Glomerular visceral epithelial cell (primary cell): Measurements from ENCODE around the gene CCSER1.
"Not testable (repeated sequence)": the region's sequence is repeated elsewhere in the genome, so short reads cannot be mapped to it uniquely, and the experiment has no call there.

ENCODE experiments used
- DNase-seq: peaks from one replicate; pipeline ENCODE4 v3.0.0-alpha.2; 2016; ENCODE audit errors: extremely low spot score

CCSER1 gene

DNA sequence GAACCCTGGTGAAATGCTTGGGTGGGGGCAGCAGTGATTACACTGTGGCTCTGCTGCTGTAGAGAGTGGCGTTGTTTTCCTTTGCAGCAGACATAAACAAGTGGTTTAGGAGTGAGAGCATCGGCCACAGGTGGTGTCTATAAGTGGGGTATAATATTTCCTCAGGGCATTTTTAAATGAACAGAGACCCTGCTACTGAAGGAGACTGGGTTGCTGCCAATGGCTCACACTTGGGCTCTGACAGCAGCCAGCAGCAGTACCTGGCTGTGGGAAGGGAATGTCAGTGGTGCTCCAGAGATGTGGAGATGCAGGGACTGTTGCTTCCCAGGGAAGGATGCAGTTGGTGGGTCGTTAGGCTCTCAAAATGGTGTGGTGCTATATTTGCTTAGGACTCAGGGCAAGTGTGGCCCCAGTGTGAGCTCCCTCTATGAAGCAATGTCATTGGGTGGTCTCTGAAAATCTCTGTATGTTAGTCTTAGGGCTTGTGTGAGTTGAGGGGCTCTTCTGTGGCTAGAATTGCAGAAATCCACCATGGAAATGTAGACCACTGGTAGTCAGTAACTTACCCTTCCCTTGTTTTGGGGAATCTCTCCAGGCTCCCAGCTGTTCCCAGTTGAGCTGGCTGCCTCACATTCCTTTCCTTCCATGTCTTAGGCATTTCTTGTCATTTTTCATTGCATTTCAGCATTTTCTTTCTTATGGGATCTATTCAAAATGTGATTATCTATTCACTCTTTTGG lies 1153.5 kb downstream of the CCSER1 start:
- DNase-seq: no peak

DNA sequence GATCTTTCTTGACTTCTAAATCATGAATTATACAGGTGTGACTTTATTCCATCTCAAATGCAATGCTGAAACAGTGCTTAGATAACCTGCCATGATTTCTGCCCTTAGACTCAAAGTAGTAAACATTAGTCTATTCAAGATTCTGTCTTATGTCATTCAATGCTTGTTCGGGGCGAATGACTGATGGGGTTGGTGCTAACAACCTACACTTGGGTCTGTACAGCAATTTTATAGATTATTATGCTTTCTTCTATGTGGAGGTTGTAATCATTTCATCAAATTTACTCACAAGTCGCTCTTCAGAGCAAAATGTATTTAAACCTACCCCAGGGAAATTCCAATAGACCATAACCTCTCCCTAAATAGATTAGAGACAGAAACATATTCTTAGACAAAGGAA lies 1155.0 kb downstream of the CCSER1 start:
- no peak for DNase-seq

DNA sequence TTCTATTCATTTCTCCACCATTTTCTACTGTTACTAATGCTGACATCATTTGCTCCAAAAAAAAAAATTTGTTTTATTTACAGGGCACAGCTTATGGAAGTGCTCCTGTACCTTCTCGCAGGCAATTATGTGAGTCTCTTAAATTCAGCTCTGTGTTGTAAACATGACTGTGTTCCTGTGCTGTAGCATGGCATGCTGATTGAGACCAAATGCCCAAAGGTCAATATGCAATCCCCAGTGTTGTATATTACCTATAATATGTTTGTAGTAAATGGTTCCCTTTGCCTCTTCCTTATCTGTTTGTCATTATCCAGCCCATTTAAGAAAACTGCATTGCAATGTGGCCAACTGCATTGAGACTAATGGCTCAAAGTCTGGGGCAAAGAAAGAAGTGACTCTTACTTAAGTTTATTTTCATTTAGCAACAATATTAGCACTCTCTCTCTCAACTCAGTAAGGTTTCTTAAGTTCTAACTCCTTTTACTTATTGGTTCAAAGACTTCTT lies 1156.6 kb downstream of the CCSER1 start:
- no peak for DNase-seq

DNA sequence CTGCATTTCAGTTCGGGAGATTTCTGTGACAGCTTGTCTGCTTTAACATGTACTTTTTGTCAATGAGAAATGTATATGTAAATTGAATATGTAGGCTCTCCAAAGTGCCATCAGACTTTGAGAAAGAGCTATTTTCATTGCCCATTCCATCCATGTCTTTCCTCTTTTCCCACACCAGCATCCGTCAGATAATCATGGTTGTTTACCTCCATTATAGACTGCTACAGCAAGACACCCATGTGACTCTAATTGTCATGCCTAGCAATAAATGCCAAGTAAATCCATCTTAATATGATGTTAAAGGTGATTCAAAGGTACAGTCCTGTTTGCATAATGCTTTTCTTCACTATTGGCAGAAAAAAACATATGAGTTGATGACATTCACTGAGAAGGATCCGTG lies 1157.3 kb downstream of the CCSER1 start:
- DNase-seq: no peak

DNA sequence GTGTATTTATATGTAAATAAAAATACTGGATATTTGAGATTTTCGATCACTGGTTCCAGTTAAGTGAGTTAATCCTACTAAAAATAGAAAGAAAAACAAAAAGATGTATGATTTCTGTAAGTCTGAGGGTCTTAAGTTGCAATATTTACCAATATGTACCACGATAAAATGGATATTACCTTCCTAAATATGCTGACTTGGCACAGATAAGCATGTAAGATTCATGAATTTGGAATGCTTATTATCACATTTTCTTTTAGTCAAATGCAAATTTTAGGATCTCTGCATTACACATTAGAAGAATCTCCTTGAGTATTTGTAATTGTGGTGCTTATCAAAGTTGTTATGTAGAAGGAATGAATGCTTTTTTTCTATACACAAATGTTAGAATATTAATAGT lies 1158.3 kb downstream of the CCSER1 start:
- no peak for DNase-seq

DNA sequence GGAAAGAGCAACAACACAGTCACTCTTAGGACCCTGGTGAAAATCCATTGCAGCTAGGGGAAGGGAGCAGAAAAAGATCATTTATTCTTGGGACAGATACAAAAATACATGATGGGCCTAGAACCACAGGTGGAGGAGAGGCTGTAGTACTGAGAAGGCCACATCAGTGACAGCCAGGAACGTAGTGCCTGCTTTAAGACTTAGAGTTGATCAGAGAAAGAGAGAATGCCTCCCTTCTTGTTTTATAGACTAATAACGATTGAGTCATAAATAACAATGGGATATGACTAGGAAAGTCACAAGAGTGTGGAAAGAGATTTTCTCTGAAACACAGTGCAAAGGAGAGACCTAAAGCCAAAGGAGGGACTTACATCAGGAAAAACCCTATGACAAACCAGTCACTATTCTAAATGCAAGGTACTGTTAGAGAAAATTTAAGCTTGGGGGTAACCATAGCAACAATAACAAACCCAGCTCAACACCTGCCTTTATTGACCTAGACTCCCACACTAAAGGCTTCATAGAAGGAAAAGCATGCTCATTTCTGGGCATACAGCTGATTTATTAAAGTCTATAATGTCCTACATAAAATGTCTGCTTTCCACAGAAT lies 1161.6 kb downstream of the CCSER1 start:
- DNase-seq: no peak

DNA sequence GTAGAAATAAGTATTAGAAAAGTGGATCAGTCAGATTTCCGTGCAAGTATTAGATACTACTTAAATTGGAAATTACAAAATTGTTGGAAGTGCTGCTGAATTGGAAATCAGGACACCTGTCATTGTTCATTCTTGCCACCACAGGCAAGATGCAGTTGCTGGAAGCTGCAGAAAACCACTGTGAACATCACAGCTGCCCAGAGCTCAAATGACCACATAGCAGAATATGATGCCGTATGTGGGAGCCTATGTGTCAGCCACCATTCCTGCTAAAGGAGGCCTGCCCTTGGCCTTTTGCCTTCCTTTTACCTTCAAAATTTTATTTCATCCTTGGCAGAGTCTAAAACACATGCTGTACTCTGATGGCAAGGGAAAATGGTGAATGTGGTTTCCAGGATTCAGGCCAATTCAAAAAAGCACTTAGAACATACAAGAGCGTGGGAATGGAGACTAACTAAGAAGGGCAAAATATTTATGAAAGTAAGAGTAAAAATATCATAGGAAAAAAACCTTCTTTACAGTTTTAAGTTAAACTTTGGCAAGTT lies 1171.0 kb downstream of the CCSER1 start:
- DNase-seq: no peak

DNA sequence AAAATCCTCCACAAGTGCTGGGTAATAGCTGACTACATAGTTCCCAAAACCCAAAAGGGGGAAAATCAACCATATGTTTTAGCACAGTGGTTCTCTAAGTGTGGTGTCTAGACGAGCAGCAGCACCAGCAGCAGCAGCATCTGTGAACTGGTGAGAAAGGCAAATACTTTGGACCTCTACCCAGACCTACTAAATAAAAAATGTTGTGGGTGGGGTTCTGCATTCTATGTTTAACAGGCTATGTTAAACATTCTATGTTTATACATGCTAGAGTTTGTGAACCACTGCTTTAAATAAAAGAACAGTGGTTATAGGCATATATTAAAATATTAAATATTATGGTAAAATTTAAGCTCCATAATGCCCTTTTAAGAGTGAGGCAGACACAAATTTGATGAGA lies 1171.6 kb downstream of the CCSER1 start:
- no peak for DNase-seq

DNA sequence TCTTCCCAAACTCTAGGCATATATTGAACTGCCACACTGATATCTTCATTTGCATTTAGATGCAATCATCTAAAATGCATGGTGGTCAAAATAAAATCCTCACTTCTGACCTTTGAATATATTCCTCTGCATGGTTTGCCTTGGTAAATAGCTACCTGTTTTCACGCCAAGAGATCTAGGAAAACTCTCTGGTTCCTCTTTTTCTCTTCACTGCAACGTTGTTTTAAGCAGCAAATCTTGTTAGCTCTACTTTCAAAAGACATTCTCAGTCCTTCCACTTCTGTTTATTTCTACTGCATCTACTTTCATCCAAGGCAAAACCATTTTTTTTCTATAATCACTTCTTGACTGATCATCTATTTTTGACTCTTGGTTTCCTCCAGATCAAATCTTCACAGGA lies 1174.9 kb downstream of the CCSER1 start:
- no peak for DNase-seq

DNA sequence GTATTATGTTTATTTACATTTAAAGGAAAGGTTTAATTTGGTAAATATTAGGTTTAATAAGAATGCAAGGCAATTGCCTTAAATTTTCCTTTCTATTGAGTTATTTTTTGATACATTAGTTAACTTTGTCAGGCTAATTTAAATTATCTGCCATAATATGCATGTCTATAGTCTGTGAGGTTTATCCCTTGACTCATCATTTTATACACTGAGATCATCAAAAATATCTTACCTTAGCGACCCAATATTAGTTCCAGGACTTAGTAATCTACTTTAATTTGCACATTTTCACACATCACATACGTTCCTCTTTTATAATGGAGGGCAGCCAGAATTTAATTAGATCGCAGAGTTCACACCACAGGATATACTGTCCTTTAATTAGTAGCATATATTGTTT lies 1177.1 kb downstream of the CCSER1 start:
- DNase-seq: no peak

DNA sequence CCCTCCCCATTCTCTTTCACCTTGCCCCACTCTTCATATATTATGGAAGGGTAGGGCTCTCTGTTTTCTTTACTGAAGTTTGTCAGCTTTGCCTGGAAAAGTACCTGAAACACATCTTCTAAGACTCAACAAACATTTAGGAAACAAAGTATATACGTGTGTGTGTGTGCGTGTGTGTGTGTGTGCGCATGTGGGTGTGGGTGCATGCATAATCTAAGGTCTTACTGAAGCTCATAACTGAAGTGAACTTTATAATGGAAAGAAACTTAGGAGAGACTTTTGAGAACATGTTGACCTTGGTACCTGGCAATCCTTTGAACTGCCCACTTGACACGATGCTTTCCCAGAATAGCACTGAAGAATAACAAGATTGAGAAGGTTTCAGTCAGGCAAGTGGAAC lies 1190.2 kb downstream of the CCSER1 start:
- DNase-seq: no peak

DNA sequence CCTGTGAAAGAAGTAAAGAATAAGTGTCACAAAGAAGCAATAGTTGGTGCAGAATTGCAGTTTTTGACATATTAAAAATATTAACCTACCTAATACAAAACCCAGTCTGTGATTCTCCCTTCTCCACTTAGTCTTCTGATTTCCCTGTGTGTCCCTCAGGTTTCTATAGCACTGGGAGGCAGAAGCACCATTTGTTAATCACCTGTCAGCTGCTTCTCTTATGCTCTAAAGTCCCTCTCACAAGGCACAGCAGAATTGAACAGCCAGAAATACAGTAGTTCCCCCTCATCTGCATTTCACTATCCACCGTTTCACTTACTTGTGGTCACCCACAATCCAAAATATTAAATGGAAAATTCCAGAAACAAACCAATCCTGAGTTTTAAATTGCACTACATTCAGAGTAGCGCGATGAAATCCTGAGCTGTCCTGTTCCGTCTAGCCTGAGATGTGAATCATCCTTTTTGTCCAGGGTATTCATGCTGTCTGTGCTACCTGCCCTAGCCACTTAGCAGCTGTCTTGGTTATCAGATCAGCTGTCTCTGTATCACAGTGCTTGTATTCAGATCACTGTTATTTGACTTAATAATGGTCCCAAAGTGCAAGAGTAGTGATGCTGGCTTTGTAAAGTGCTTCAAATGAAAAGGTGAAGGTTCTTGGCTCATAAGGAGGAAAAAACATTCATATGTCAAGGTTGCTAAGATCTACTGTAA lies 1192.5 kb downstream of the CCSER1 start:
- no peak for DNase-seq

DNA sequence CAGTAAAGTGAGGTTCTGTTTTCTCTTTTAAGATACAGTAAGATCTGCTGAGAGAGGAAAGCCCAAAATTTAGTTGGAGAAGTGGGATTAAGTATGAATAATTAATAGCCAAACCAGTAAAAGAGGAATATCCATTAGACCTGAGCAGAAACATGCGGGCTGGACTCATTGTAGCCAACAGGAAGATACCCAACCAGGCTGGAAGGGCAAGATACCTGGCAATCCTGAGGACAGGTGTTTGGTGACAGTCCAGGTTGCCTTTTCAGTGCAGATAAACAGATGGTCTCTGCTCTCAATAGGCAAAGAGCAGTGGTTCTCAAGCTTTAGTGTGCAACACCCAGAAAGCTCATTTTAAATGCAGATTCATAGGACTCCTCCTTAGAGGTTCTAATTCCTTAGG lies 1195.8 kb downstream of the CCSER1 start:
- DNase-seq: no peak

DNA sequence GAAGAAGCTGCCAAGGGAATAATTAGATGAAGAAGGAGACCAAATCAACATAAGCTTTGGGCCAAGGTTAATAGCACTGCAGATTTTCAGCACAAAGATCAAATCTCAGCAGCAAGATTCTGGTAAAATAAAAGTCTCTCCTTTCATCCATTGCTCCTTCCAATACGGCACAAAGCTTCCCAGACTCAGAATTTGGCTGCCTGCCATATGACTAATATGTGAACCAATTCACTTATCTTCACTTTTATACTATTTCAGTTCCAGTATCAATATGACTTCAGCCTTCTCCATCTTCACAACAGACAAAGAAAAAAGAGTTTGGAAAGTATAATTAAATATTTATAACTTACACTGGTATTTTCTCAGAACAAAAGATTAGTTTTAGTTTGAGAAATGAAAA lies 1198.3 kb downstream of the CCSER1 start:
- DNase-seq: peak; percentile 54

DNA sequence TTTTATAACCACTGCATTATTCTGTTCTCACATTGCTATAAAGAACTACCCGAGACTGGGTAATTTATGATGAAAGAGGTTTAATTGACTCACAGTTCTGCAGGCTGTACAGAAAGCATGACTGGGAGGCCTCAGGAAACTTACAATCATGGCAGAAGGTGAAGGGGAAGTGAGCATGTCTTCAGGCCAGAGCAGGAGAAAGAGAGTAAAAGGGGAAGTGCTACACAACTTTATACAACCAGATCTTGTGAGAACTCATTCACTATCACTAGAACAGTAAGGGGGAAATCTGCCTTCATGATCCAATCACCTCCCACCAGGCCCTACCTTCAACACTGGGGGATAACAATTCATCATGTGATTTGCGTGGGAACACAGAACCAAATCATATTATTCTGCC lies 1199.0 kb downstream of the CCSER1 start:
- DNase-seq: not testable (repeated sequence)

DNA sequence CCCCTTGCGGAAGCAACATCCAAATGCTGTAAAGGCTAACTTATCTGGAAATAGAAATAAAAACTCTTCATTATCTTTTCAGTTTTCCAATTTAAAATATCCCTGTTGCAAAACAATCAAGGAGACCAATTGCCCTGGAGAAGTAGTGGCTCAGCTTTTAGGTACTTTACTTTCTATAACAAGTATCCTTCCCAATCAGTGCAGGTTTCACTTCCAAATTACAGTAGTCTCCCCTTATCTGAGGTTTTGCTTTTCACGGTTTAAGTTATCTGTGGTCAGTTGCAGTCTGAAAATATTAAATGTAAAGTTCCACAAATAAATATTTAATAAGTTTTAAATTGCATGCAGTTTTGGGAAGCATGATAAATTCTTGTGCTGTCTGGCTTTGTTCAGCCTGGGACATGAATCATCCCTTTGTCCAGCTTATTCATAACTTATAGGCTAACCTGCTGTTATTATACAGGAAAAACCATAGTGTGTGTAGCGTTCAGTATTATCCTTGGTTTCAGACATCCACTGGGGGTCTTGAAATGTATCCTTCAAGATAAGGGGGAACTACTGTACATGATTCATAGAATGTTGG lies 1203.5 kb downstream of the CCSER1 start:
- peak; percentile 8 for DNase-seq

DNA sequence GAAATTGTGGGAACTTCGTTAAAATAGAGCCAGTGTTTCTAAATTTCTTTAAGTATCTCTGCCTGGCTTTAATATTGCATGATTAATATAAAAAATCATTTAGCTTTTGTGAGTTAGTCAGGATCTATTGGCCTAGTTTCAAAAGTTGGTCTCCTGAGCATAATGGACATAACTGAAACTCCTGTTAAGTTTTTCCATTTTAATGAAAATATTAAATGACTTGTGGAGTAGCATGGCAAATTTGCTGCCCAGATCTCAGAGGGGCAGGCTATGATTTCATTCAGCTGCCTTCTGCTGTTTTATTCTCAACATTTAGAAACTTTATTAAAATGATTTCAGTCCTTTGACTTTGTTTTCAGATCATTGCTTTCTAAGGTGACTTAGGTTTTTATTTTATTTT lies 1213.6 kb downstream of the CCSER1 start:
- DNase-seq: no peak

DNA sequence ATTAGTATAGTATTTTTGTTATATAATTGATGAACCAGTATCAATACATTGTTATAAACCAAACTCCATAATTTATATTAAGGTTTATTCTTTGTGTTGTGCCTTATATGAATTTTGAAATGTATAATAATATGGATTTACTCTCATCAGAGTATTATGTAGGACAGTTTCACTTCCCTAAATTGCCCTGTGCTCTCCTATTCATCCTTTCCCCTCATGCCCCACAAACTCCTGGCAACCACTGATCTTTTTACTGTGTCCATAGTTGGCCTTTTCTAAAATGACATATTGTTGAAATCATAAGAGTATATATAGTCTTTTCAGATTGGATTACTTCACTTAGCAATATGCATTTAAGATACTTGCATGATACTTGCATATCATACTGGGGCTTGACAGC lies 1218.4 kb downstream of the CCSER1 start:
- DNase-seq: no peak

DNA sequence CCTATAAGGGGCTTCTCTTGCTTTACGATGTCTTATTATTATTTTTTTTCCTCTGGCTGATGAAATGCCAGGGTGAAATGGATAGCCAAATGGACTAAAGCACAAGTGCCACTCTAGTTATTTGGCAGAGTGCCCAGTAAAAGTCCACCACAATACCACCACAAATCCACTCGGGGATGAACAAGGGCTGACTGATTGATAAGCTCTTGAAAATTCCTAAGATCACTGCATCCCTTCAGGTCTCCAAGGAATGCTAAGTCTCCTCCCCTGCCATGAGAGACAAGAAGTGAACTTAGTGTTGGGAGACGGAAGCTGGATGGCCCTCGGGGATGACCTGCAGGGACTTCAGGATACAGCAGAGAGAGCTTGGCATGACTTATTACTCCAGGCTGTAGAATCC lies 1229.3 kb downstream of the CCSER1 start:
- DNase-seq: peak; percentile 51

DNA sequence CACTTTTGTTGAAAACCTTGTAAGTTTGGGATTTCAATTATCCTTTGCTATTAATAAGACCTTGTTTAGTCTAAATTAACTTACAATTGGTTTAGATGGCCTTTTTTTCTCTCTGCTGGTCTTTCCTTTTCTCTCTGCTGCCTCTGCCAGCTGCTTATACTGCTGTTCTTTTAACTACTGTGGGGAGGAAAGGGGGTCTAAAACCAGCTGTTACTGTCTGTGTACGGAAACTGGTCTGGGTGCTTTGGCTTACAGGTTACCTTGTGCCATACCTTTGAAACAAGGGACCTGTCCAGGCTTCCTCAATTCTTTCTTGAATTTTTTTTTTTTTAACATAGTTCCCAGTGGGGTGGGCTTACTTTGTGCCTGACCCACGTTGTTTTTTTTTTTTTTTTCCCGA lies 1230.8 kb downstream of the CCSER1 start:
- DNase-seq: not testable (repeated sequence)

DNA sequence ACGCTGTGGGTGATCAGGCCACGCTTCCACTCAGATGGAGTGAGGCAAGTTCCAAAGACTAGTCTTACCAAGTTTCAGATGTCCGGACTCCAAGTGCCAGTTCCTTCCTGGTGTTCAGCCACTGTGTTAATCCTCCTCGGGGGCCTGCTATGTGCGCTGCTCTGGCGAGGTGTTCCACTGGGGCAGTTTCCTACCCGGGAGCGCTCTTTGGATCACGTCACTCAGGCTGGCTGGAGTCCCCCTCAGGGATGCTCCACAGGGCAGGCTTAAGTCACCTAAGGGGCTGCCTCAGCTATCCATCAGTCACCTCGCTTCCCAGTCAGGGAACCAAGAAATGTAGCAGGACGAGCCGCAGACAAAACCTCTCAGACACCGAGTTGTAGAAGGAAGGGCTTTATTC lies 1231.4 kb downstream of the CCSER1 start:
- peak; percentile 57 for DNase-seq
